Esophagus mucosa (tissue), 1 donor: ENCODE results near the gene NPM1. TPM values are rescaled to one million over a fixed set of nuclear protein-coding genes. Genes with fewer than 3 reads are reported as not detected.
A peak's percentile ranks its signal among the peaks of the same experiment; 100 is the strongest.
"Not testable (repeated sequence)": the region's sequence is repeated elsewhere in the genome, so short reads cannot be mapped to it uniquely, and the experiment has no call there.

Experiments used
- ATAC-seq: fragments of 200-7000 bp; cut with Tn5 transposase; one replicate; pipeline ENCODE4 v1.9.1; 2020
- total RNA-seq: library from RNA; stranded (reverse); gene quantifications from one replicate; pipeline ENCODE4 v1.2.4, GENCODE V29; 2023
- donor health status: DM: yes; HTN: yes; CAD: no.

Gene NPM1
- total RNA-seq, 1 donor from 2014 or later, result 922 TPM

GRCh38 chr5:171386006-171386671, 1.5 kb upstream of the NPM1 start:
- no peak for ATAC-seq

GRCh38 chr5:171386861-171387344, 746 bp upstream of the NPM1 start:
- ATAC-seq, result no peak

GRCh38 chr5:171387970-171388815, 544 bp downstream of the NPM1 start:
- ATAC-seq, result peak; percentile 70

- ATAC-seq, result no peak
These were observed 1.1 kb downstream of the NPM1 start for GRCh38 chr5:171388816-171389168.

GRCh38 chr5:171390883-171391677, 3.4 kb downstream of the NPM1 start:
- no peak for ATAC-seq

GRCh38 chr5:171391996-171392577, 4.4 kb downstream of the NPM1 start:
- ATAC-seq, result no peak

- no peak for ATAC-seq
These were observed 5.0 kb downstream of the NPM1 start for GRCh38 chr5:171392585-171393159.

- ATAC-seq, result no peak
These were observed 7.4 kb downstream of the NPM1 start for GRCh38 chr5:171395042-171395441.

GRCh38 chr5:171396583-171396982, 8.9 kb downstream of the NPM1 start:
- not testable (repeated sequence) for ATAC-seq

GRCh38 chr5:171397190-171397589, 9.5 kb downstream of the NPM1 start:
- ATAC-seq, result no peak

- ATAC-seq, result no peak
These were observed 9.9 kb downstream of the NPM1 start for GRCh38 chr5:171397599-171397998.

- not testable (repeated sequence) for ATAC-seq
These were observed 11.0 kb downstream of the NPM1 start for GRCh38 chr5:171398660-171399059.

- ATAC-seq, result no peak
These were observed 12.5 kb downstream of the NPM1 start for GRCh38 chr5:171400169-171400568.

GRCh38 chr5:171401167-171401947, 13.7 kb downstream of the NPM1 start:
- ATAC-seq, result no peak

GRCh38 chr5:171402751-171403150, 15.1 kb downstream of the NPM1 start:
- ATAC-seq, result not testable (repeated sequence)

GRCh38 chr5:171405615-171406014, 18.0 kb downstream of the NPM1 start:
- ATAC-seq, result no peak

GRCh38 chr5:171407234-171407633, 19.6 kb downstream of the NPM1 start:
- no peak for ATAC-seq

- no peak for ATAC-seq
These were observed 21.8 kb downstream of the NPM1 start for GRCh38 chr5:171409164-171410136.

GRCh38 chr5:171410181-171410580, 22.5 kb downstream of the NPM1 start:
- no peak for ATAC-seq

GRCh38 chr5:171412186-171412585, 24.5 kb downstream of the NPM1 start:
- no peak for ATAC-seq
